HG03045 (cell line): ENCODE measurements around the gene SP3.
A peak's percentile ranks its signal among the peaks of the same experiment; 100 is the strongest.

Experiments used
- ATAC-seq: cut with Tn5 transposase; IDR thresholded peaks from one replicate; pipeline ENCODE4 v1.9.1; 2021; ENCODE audit warnings: mild to moderate bottlenecking, moderate library complexity; ENCODE audit not compliant: unreplicated experiment

The SP3 gene

GRCh38 chr2:173947131-173947530 is 18.0 kb downstream of the SP3 start:
- no peak for ATAC-seq

GRCh38 chr2:173943738-173944137 is 21.4 kb downstream of the SP3 start:
- no peak for ATAC-seq

- ATAC-seq = no peak
These were observed 22.2 kb downstream of the SP3 start for GRCh38 chr2:173942861-173943523.

GRCh38 chr2:173941567-173941966 is 23.6 kb downstream of the SP3 start:
- ATAC-seq = no peak

- no peak for ATAC-seq
These were observed 24.8 kb downstream of the SP3 start for GRCh38 chr2:173940208-173941020.

GRCh38 chr2:173938700-173939384 is 26.3 kb downstream of the SP3 start:
- no peak for ATAC-seq

GRCh38 chr2:173935305-173935704 is 29.9 kb downstream of the SP3 start:
- no peak for ATAC-seq

- ATAC-seq = no peak
These were observed 30.3 kb downstream of the SP3 start for GRCh38 chr2:173934895-173935294.

GRCh38 chr2:173931751-173932150 is 33.4 kb downstream of the SP3 start:
- ATAC-seq = no peak

GRCh38 chr2:173929441-173929840 is 35.7 kb downstream of the SP3 start:
- ATAC-seq = no peak

- ATAC-seq = no peak
These were observed 38.3 kb downstream of the SP3 start for GRCh38 chr2:173926875-173927274.

GRCh38 chr2:173924285-173924684 is 40.9 kb downstream of the SP3 start:
- no peak for ATAC-seq

- ATAC-seq = no peak
These were observed 42.4 kb downstream of the SP3 start for GRCh38 chr2:173922760-173923159.

GRCh38 chr2:173922068-173922467 is 43.1 kb downstream of the SP3 start:
- no peak for ATAC-seq

GRCh38 chr2:173914055-173914927 is 50.9 kb downstream of the SP3 start:
- ATAC-seq = no peak

- no peak for ATAC-seq
These were observed 55.3 kb downstream of the SP3 start for GRCh38 chr2:173909846-173910245.

GRCh38 chr2:173906626-173907025 is 58.5 kb downstream of the SP3 start:
- ATAC-seq = no peak

- ATAC-seq = no peak
These were observed 61.4 kb downstream of the SP3 start for GRCh38 chr2:173903601-173904394.

GRCh38 chr2:173898996-173899395 is 66.2 kb downstream of the SP3 start:
- ATAC-seq = no peak

GRCh38 chr2:173898178-173898668 is 67.0 kb downstream of the SP3 start:
- ATAC-seq = peak; percentile 88
